Sigmoid colon (tissue), 7 donors: Measurements from ENCODE around the gene AP5Z1. TPM values are rescaled to one million over a fixed set of nuclear protein-coding genes. Genes with fewer than 3 reads are reported as not detected.

ENCODE experiments used
- DNase-seq: peaks from one replicate; pipeline ENCODE4 v3.0.0-alpha.2; 2019
- H3K27ac ChIP-seq, 4 donors: fragments of 200-600 bp; sonication (generic); one replicate each; pipeline ENCODE4 v1.5.1; 2016 to 2019; ENCODE audit warnings: mild to moderate bottlenecking in 1 of 4
- H3K27me3 ChIP-seq, 3 donors: fragments of 200-600 bp; sonication (generic); one replicate each; pipeline ENCODE4 v1.5.1; 2019; ENCODE audit warnings: mild to moderate bottlenecking in 1 of 3
- H3K36me3 ChIP-seq, 4 donors: fragments of 200-600 bp; sonication (generic); one replicate each; pipeline ENCODE4 v1.5.1; 2016 to 2019
- H3K4me1 ChIP-seq, 4 donors: fragments of 200-600 bp; sonication (generic); one replicate each; pipeline ENCODE4 v1.5.1; 2017 to 2019
- H3K4me3 ChIP-seq, 4 donors: fragments of 200-600 bp; sonication (generic); one replicate each; pipeline ENCODE4 v1.5.1; 2017 to 2019; ENCODE audit warnings: mild to moderate bottlenecking in 2 of 4, moderate library complexity in 1 of 4
- H3K9me3 ChIP-seq, 4 donors: fragments of 200-600 bp in 3 of 4; sonication (generic) in 3 of 4; one replicate each; pipeline versions ENCODE4 v1.5.1 to v1.6.1; 2013 to 2019
- EP300 ChIP-seq, 4 donors: sonication (generic); formaldehyde crosslinking; IDR thresholded peaks; one replicate each; pipeline ENCODE4 v1.6.1; 2017; ENCODE audit warnings: antibody characterized with exemption in 4 of 4
- POLR2A ChIP-seq, 2 donors: fragments of 450-650 bp; IDR thresholded peaks; one replicate each; pipeline ENCODE4 v1.6.1; 2016; ENCODE audit warnings: antibody characterized with exemption in 2 of 2, mild to moderate bottlenecking in 2 of 2, moderate library complexity in 2 of 2
- POLR2AphosphoS5 ChIP-seq, 4 donors: sonication (generic); formaldehyde crosslinking; IDR thresholded peaks; one replicate each; pipeline ENCODE4 v1.6.1; 2017; ENCODE audit warnings: antibody characterized with exemption in 4 of 4
- WGBS, 2 donors: extraction: QIAGEN DNeasy Blood & Tissue Kit; methylation state at CpG; one replicate each; pipeline ENCODE4 v1.1.7; 2013; 5-methylcytosine and 5-hydroxymethylcytosine counted together
- intact Hi-C: fragments of 100-400 bp; cut with DNase I; formaldehyde crosslinking; loops from one replicate; pipeline ENCODE4 v1.15.1; 2023
- polyA plus RNA-seq, 3 donors: library from polyadenylated mRNA; stranded (reverse); fragments of 200-250 nt; gene quantifications; one replicate each; pipeline ENCODE4 v1.2.3, GENCODE V29; 2013
- total RNA-seq, 4 donors: library from RNA; depleted of rRNA; stranded (reverse); fragments of >200 nt; gene quantifications; one replicate each; pipeline ENCODE4 v1.1.0, GENCODE V29; 2016
- TF ChIP-seq, protein P1 (sequence below), 4 experiments: fragments of 450-650 bp in 3 of 4; fragments of 200-600 bp in 1 of 4; IDR thresholded peaks; one replicate each; pipeline ENCODE4 v1.5.1; 2016 to 2019; ENCODE audit warnings: antibody characterized with exemption in 4 of 4, mild to moderate bottlenecking in 3 of 4, moderate library complexity in 2 of 4
- donor health status: healthy with polysubstance abuse.
- donor health status: Bipolar disorder and iron deficiency.
- donor health status: healthy.

Gene AP5Z1
- total and polyA plus RNA-seq, 7 donors = 16.8 to 66.0 (median 20.3) TPM

- peaks cover 35 to 77% (median 60%) of the 10 kb centered on the region in 4 donors for H3K36me3 ChIP-seq
- intact Hi-C loops = no loop called here
Observed at GRCh38 chr7:4783292-4783652, 7.8 kb downstream of the AP5Z1 start.

GRCh38 chr7:4783762-4784351 lies 8.4 kb downstream of the AP5Z1 start:
- H3K27me3 ChIP-seq = no peaks in the 10 kb centered on the region
- H3K9me3 ChIP-seq = no peaks in the 10 kb centered on the region
- H3K36me3 ChIP-seq = peaks cover 39 to 83% (median 64%) of the 10 kb centered on the region in 4 donors
- no peak overlapping the region for H3K4me3 ChIP-seq
- DNase-seq = peak; percentile 84
- H3K4me1 ChIP-seq = no peaks in the 10 kb centered on the region
- 90 to 91% methylated on average over 40 of the region's 40 CpGs for WGBS, 2 donors
- TF ChIP-seq, protein P1, sequence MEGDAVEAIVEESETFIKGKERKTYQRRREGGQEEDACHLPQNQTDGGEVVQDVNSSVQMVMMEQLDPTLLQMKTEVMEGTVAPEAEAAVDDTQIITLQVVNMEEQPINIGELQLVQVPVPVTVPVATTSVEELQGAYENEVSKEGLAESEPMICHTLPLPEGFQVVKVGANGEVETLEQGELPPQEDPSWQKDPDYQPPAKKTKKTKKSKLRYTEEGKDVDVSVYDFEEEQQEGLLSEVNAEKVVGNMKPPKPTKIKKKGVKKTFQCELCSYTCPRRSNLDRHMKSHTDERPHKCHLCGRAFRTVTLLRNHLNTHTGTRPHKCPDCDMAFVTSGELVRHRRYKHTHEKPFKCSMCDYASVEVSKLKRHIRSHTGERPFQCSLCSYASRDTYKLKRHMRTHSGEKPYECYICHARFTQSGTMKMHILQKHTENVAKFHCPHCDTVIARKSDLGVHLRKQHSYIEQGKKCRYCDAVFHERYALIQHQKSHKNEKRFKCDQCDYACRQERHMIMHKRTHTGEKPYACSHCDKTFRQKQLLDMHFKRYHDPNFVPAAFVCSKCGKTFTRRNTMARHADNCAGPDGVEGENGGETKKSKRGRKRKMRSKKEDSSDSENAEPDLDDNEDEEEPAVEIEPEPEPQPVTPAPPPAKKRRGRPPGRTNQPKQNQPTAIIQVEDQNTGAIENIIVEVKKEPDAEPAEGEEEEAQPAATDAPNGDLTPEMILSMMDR (IDR thresholded peaks at IDR 0.05) = no peak
- TF ChIP-seq EP300 (IDR thresholded peaks at IDR 0.05) = no peak
- no peak for TF ChIP-seq POLR2AphosphoS5 (IDR thresholded peaks at IDR 0.05)
- TF ChIP-seq POLR2A (IDR thresholded peaks at IDR 0.05) = no peak
- H3K27ac ChIP-seq = no peak overlapping the region
- intact Hi-C loops = no loop called here

More at GRCh38 chr7:4783292-4783652, 7.8 kb downstream of the AP5Z1 start:
- H3K27me3 ChIP-seq = no peaks in the 10 kb centered on the region
- no peak overlapping the region for H3K27ac ChIP-seq
- H3K4me1 ChIP-seq = peaks cover 0 to 2% (median under 1%) of the 10 kb centered on the region in 4 donors
- TF ChIP-seq POLR2A (IDR thresholded peaks at IDR 0.05) = no peak
- no peak for TF ChIP-seq EP300 (IDR thresholded peaks at IDR 0.05)
- no peak for TF ChIP-seq POLR2AphosphoS5 (IDR thresholded peaks at IDR 0.05)
- TF ChIP-seq, protein P1 (IDR thresholded peaks at IDR 0.05) = no peak
- no peaks in the 10 kb centered on the region for H3K9me3 ChIP-seq
- 94 to 95% methylated on average over 16 of the region's 16 CpGs for WGBS, 2 donors
- no peak overlapping the region for H3K4me3 ChIP-seq
- no peak for DNase-seq

DNA sequence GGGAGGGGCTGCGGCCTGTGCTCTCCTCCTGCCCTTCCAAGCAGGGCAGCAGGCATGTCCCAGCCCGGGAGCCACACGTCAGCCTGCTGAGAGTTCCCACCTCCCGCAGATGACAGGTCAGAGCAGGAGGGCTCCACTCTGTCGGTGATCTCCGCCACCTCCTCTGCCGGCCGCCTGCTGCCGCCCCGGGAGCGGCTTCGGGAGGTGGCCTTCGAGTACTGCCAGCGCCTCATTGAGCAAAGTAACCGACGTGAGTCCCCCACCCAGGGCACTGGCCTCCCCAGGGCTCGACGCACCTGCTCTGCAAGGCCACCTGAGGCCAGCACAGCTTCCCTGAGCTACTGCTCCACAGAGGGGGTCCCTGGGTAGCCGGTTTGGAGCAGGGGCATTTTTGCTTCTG lies 9.4 kb downstream of the AP5Z1 start:
- DNase-seq = no peak
- intact Hi-C loops = no loop called here
- Histone ChIP-seq H3K27me3 (no peaks in the 10 kb centered on the region), H3K4me1 (no peaks in the 10 kb centered on the region), H3K9me3 (no peaks in the 10 kb centered on the region), H3K27ac (no peak overlapping the region), H3K4me3 (no peak overlapping the region), H3K36me3 (peaks cover 39 to 92% (median 68%) of the 10 kb centered on the region in 4 donors)
- no peak for TF ChIP-seq EP300 (IDR thresholded peaks at IDR 0.05)
- TF ChIP-seq POLR2A (IDR thresholded peaks at IDR 0.05) = no peak
- no peak for TF ChIP-seq POLR2AphosphoS5 (IDR thresholded peaks at IDR 0.05)
- TF ChIP-seq, protein P1 (IDR thresholded peaks at IDR 0.05) = no peak
- WGBS, 2 donors = 91 to 93% methylated on average over 19 of the region's 19 CpGs

DNA sequence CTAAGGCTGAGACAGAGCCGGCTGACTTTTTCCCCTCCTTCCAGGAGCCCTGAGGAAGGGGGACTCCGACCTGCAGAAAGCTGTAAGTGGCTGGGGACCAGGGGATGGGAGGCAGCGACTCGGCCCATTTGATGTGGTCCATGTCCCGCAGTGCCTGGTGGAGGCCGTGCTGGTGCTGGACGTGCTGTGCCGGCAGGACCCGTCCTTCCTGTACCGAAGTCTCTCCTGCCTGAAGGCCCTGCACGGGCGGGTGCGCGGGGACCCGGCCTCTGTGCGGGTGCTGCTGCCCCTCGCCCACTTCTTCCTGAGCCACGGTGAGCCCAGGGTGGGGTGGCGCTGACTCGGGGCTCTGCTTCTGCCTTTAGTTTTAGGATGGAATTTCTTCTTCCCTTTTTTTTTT lies 9.9 kb downstream of the AP5Z1 start:
- 95 to 96% methylated on average over 20 of the region's 20 CpGs for WGBS, 2 donors
- intact Hi-C loops = no loop called here
- TF ChIP-seq POLR2AphosphoS5 (IDR thresholded peaks at IDR 0.05) (no peak), POLR2A (IDR thresholded peaks at IDR 0.05) (no peak), EP300 (IDR thresholded peaks at IDR 0.05) (no peak)
- TF ChIP-seq, protein P1 (IDR thresholded peaks at IDR 0.05) = no peak
- Histone ChIP-seq H3K4me1 (no peaks in the 10 kb centered on the region), H3K27me3 (no peaks in the 10 kb centered on the region), H3K9me3 (no peaks in the 10 kb centered on the region), H3K27ac (no peak overlapping the region), H3K36me3 (peaks cover 39 to 98% (median 69%) of the 10 kb centered on the region in 4 donors), H3K4me3 (no peak overlapping the region)
- no peak for DNase-seq

DNA sequence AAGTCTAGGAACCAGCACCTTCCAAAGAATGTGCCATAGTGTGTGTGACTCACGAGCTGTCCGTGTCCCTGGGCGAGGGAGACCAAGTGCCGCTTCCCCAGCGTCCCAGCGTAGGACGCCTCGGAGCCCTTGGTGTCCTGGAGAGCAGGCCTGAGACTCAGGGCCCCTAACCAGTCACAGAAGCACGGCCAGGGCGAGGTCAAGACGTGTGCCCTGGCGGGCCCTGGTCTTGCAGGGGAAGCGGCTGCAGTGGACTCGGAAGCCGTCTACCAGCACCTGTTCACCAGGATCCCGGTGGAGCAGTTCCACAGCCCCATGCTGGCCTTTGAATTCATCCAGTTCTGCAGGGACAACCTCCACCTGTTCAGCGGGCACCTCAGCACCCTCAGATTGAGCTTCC lies 10.6 kb downstream of the AP5Z1 start:
- intact Hi-C loops = no loop called here
- no peak overlapping the region for H3K27ac ChIP-seq
- no peak for DNase-seq
- no peak for TF ChIP-seq POLR2AphosphoS5 (IDR thresholded peaks at IDR 0.05)
- no peak for TF ChIP-seq EP300 (IDR thresholded peaks at IDR 0.05)
- TF ChIP-seq, protein P1 (IDR thresholded peaks at IDR 0.05) = no peak
- no peaks in the 10 kb centered on the region for H3K4me1 ChIP-seq
- H3K27me3 ChIP-seq = no peaks in the 10 kb centered on the region
- no peaks in the 10 kb centered on the region for H3K9me3 ChIP-seq
- 93 to 96% methylated on average over 17 of the region's 17 CpGs for WGBS, 2 donors
- no peak overlapping the region for H3K4me3 ChIP-seq
- peaks cover 43 to 100% (median 72%) of the 10 kb centered on the region in 4 donors for H3K36me3 ChIP-seq
